Fibroblast of mammary gland (primary cell): ENCODE measurements around the gene MAGEA8.

Experiments used
- DNase-seq: peaks from one replicate; pipeline ENCODE4 v3.0.0-alpha.2; 2010; ENCODE audit warnings: low read depth
- H3K4me3 ChIP-seq: 2 replicates; pipeline ENCODE4 v1.5.1; 2011; ENCODE audit warnings: low read depth, mild to moderate bottlenecking, low read length, moderate library complexity; ENCODE audit not compliant: control insufficient read depth
- CTCF ChIP-seq: conservative IDR thresholded peaks from 2 replicates; pipeline ENCODE4 v1.5.1; 2011; ENCODE audit warnings: low read depth, low read length, inconsistent platforms; ENCODE audit not compliant: control insufficient read depth, insufficient read depth

The MAGEA8 gene

GRCh38 chrX:149898554-149898953 lies 17.6 kb downstream of the MAGEA8 start:
- H3K4me3 ChIP-seq = no peak overlapping the region
- no peak for TF ChIP-seq CTCF
- DNase-seq = no peak

GRCh38 chrX:149903889-149904748 lies 23.1 kb downstream of the MAGEA8 start:
- peak; percentile 1 for DNase-seq
- TF ChIP-seq CTCF = peak; percentile 10
- no peak overlapping the region for H3K4me3 ChIP-seq

- no peak for TF ChIP-seq CTCF
- H3K4me3 ChIP-seq = no peak overlapping the region
- no peak for DNase-seq
Observed at GRCh38 chrX:149908308-149908707, 27.3 kb downstream of the MAGEA8 start.

- no peak overlapping the region for H3K4me3 ChIP-seq
- DNase-seq = no peak
- TF ChIP-seq CTCF = no peak
Observed at GRCh38 chrX:149908727-149909126, 27.7 kb downstream of the MAGEA8 start.

GRCh38 chrX:149909324-149910177 lies 28.6 kb downstream of the MAGEA8 start:
- no peak for DNase-seq
- no peak overlapping the region for H3K4me3 ChIP-seq
- no peak for TF ChIP-seq CTCF

- no peak for TF ChIP-seq CTCF
- DNase-seq = no peak
Observed at GRCh38 chrX:149910178-149910695, 29.3 kb downstream of the MAGEA8 start.

More at GRCh38 chrX:149910178-149910695, 29.3 kb downstream of the MAGEA8 start:
- no peak overlapping the region for H3K4me3 ChIP-seq
